ENCODE data around the gene CBLC.

The CBLC gene

GRCh38 chr19:44810234-44811121 is 32.8 kb downstream of the CBLC start:
- no peak for TF ChIP-seq CTCF (IDR thresholded peaks at IDR 0.05)

- TF ChIP-seq CTCF (IDR thresholded peaks at IDR 0.05): no peak
These were observed 33.4 kb downstream of the CBLC start for GRCh38 chr19:44811122-44811419.

- TF ChIP-seq CTCF (IDR thresholded peaks at IDR 0.05): no peak
These were observed 34.5 kb downstream of the CBLC start for GRCh38 chr19:44812142-44812718.

- no peak for TF ChIP-seq CTCF (IDR thresholded peaks at IDR 0.05)
These were observed 35.6 kb downstream of the CBLC start for GRCh38 chr19:44813070-44813840.

GRCh38 chr19:44813841-44814470 is 36.3 kb downstream of the CBLC start:
- no peak for TF ChIP-seq CTCF (IDR thresholded peaks at IDR 0.05)

GRCh38 chr19:44814517-44814916 is 36.8 kb downstream of the CBLC start:
- TF ChIP-seq CTCF (IDR thresholded peaks at IDR 0.05): no peak

- TF ChIP-seq CTCF (IDR thresholded peaks at IDR 0.05): no peak
These were observed 38.6 kb downstream of the CBLC start for GRCh38 chr19:44816301-44816700.
